Heart left ventricle (tissue), 13 donors: ENCODE data around the gene NFIB.

ENCODE experiments used
- CTCF ChIP-seq, 12 donors: fragments of 200-600 bp; sonication (generic) in 4 of 12; IDR thresholded peaks; one replicate each; pipeline versions ENCODE4 v1.5.0 to v1.8.0; 2018 to 2022; ENCODE audit warnings: antibody characterized with exemption in 12 of 12, mild to moderate bottlenecking in 5 of 12
- POLR2A ChIP-seq, 2 donors: fragments of 450-650 bp; IDR thresholded peaks; one replicate each; pipeline ENCODE4 v1.6.1; 2017; ENCODE audit warnings: antibody characterized with exemption in 2 of 2, mild to moderate bottlenecking in 2 of 2, moderate library complexity in 2 of 2
- donor health status: ischemic (EF 13 %, LVEDD 7.1; RV severe dilation, severe dysfunction).
- donor health status: DM: no; HTN: yes; CAD: no.
- donor health status: DM: no; HTN: no; CAD: no.
- donor health status: ischemic (EF 25% LVEDD 6.9; RV normal size, moderate dysfunction).
- donor health status: ischemic (EF 25% LVEDD 5.7; RV mildly dilated, moderate dysfunction).
- donor health status: ischemic (EF 35%, LVEDD 5.7; RV mildly dilated, moderate dysfunction).
- donor health status: nonischemic (EF 11% LVEDD 7.7; RV severe dilation, severe dysfunction).
- donor health status: DM: yes; HTN: yes; CAD: no.
- donor health status: PGD.
- donor health status: ischemic (EF 29% LVEDD 5.4; RV normal size, mild dysfunction).
- donor health status: nonischemic (EF 23%, LVEDD 6.1; RV moderate dilation, normal function).

GRCh38 chr9:14307989-14308852, 5.7 kb downstream of the NFIB start:
- no peak for TF ChIP-seq CTCF (IDR thresholded peaks at IDR 0.05)
- no peak for TF ChIP-seq POLR2A (IDR thresholded peaks at IDR 0.05)
